Keratinocyte (primary cell): ENCODE results near the gene C6orf163.

Experiments
- CTCF ChIP-seq, 3 experiments: IDR thresholded peaks in 1 of 3; conservative IDR thresholded peaks in 1 of 3; optimal IDR thresholded peaks in 1 of 3; 2 replicates in 2 of 3; 3 replicates in 1 of 3; pipeline versions ENCODE3 to v1.5.1; 2011; ENCODE audit warnings: low read length in 3 of 3, mild to moderate bottlenecking in 3 of 3, moderate library complexity in 2 of 3, control low read depth in 1 of 3, inconsistent platforms in 1 of 3; ENCODE audit not compliant: insufficient read depth in 2 of 3; ENCODE audit errors: extremely low read depth in 1 of 3
- EZH2 ChIP-seq: IDR thresholded peaks from one replicate; pipeline ENCODE4 v1.6.1; 2012; ENCODE audit warnings: inconsistent platforms, mild to moderate bottlenecking, low read length, moderate library complexity

- TF ChIP-seq CTCF (optimal IDR thresholded peaks at IDR 0.05 in 1 of 3, IDR thresholded peaks at IDR 0.05 in 1 of 3, conservative IDR thresholded peaks at IDR 0.05 in 1 of 3; ENCODE audit: extremely low read depth in 1 of 3, insufficient read depth in 2 of 3, low read length in 3 of 3) = no peak
- TF ChIP-seq EZH2 = no peak
Measured at GRCh38 chr6:87308970-87309369, 35.6 kb upstream of the C6orf163 start.
